HG02623 (cell line): ENCODE results near the gene CENPF.
"Not testable (repeated sequence)": the region's sequence is repeated elsewhere in the genome, so short reads cannot be mapped to it uniquely, and the experiment has no call there.

Source experiments
- ATAC-seq: cut with Tn5 transposase; IDR thresholded peaks from one replicate; pipeline ENCODE4 v1.9.1; 2021; ENCODE audit warnings: moderate library complexity; ENCODE audit not compliant: unreplicated experiment

Gene CENPF

GRCh38 chr1:214582289-214582891, 20.6 kb upstream of the CENPF start:
- ATAC-seq, result no peak

- ATAC-seq, result no peak
Measured at GRCh38 chr1:214583113-214583512, 19.9 kb upstream of the CENPF start.

- no peak for ATAC-seq
Measured at GRCh38 chr1:214583824-214584554, 19.0 kb upstream of the CENPF start.

- ATAC-seq, result no peak
Measured at GRCh38 chr1:214584805-214585766, 17.9 kb upstream of the CENPF start.

- no peak for ATAC-seq
Measured at GRCh38 chr1:214586621-214587020, 16.4 kb upstream of the CENPF start.

- ATAC-seq, result no peak
Measured at GRCh38 chr1:214587165-214587564, 15.8 kb upstream of the CENPF start.

- no peak for ATAC-seq
Measured at GRCh38 chr1:214588963-214589597, 13.9 kb upstream of the CENPF start.

- no peak for ATAC-seq
Measured at GRCh38 chr1:214590696-214591095, 12.3 kb upstream of the CENPF start.

GRCh38 chr1:214591918-214592317, 11.1 kb upstream of the CENPF start:
- not testable (repeated sequence) for ATAC-seq

- no peak for ATAC-seq
Measured at GRCh38 chr1:214593158-214593557, 9.8 kb upstream of the CENPF start.

- ATAC-seq, result no peak
Measured at GRCh38 chr1:214603819-214604252, 841 bp downstream of the CENPF start.

- no peak for ATAC-seq
Measured at GRCh38 chr1:214604523-214604922, 1.5 kb downstream of the CENPF start.

GRCh38 chr1:214605484-214605883, 2.5 kb downstream of the CENPF start:
- not testable (repeated sequence) for ATAC-seq

- not testable (repeated sequence) for ATAC-seq
Measured at GRCh38 chr1:214605933-214606925, 3.2 kb downstream of the CENPF start.

GRCh38 chr1:214607492-214608215, 4.7 kb downstream of the CENPF start:
- ATAC-seq, result not testable (repeated sequence)

- not testable (repeated sequence) for ATAC-seq
Measured at GRCh38 chr1:214608216-214608783, 5.3 kb downstream of the CENPF start.

- ATAC-seq, result not testable (repeated sequence)
Measured at GRCh38 chr1:214608817-214609216, 5.8 kb downstream of the CENPF start.

GRCh38 chr1:214609692-214610091, 6.7 kb downstream of the CENPF start:
- no peak for ATAC-seq

GRCh38 chr1:214610136-214610535, 7.1 kb downstream of the CENPF start:
- ATAC-seq, result not testable (repeated sequence)
